ENCODE data around the gene SPIB.

SPIB gene

GRCh38 chr19:50450369-50451222 lies 31.9 kb downstream of the SPIB start:
- no peak for TF ChIP-seq EZH2phosphoT487 (IDR thresholded peaks at IDR 0.05; ENCODE audit: low read depth)
- TF ChIP-seq CTCF (IDR thresholded peaks at IDR 0.05; ENCODE audit: low read depth, low read length) = no peak

GRCh38 chr19:50451223-50451534 lies 32.4 kb downstream of the SPIB start:
- Histone ChIP-seq H3K4me2 (ENCODE audit: low read length) (no peak overlapping the region), H3K27ac (ENCODE audit: low read length) (no peak overlapping the region), H3K9me3 (ENCODE audit: insufficient read depth, low read length) (no peaks in the 10 kb centered on the region), H3K79me2 (ENCODE audit: low read length) (no peaks in the 10 kb centered on the region), H2AFZ (ENCODE audit: low read depth, low read length) (no peak overlapping the region), H3K4me1 (ENCODE audit: low read length) (peaks cover 4% of the 10 kb centered on the region; the same call in 1 of the 2 replicates), H3K36me3 (replicated peaks; ENCODE audit: low read depth, low read length) (no peaks in the 10 kb centered on the region), H3K27me3 (ENCODE audit: low read depth, low read length) (no peaks in the 10 kb centered on the region), H4K20me1 (ENCODE audit: insufficient read depth, low read length) (no peaks in the 10 kb centered on the region), H3K9ac (ENCODE audit: low read length) (no peak overlapping the region), H3K4me3 (ENCODE audit: low read length) (no peak overlapping the region)
- TF ChIP-seq EZH2phosphoT487 (IDR thresholded peaks at IDR 0.05; ENCODE audit: low read depth) (no peak), CTCF (IDR thresholded peaks at IDR 0.05; ENCODE audit: low read depth, low read length) (no peak)

More at GRCh38 chr19:50450369-50451222, 31.9 kb downstream of the SPIB start:
- H3K4me1 ChIP-seq (ENCODE audit: low read length) = peaks cover 4% of the 10 kb centered on the region; the same call in 1 of the 2 replicates
- no peak overlapping the region for H3K9ac ChIP-seq (ENCODE audit: low read length)
- no peaks in the 10 kb centered on the region for H3K27me3 ChIP-seq (ENCODE audit: low read depth, low read length)
- H4K20me1 ChIP-seq (ENCODE audit: insufficient read depth, low read length) = no peaks in the 10 kb centered on the region
- H3K4me3 ChIP-seq (ENCODE audit: low read length) = no peak overlapping the region
- H3K27ac ChIP-seq (ENCODE audit: low read length) = no peak overlapping the region
- no peak overlapping the region for H3K4me2 ChIP-seq (ENCODE audit: low read length)
- no peak overlapping the region for H2AFZ ChIP-seq (ENCODE audit: low read depth, low read length)
- no peaks in the 10 kb centered on the region for H3K79me2 ChIP-seq (ENCODE audit: low read length)
- no peaks in the 10 kb centered on the region for H3K9me3 ChIP-seq (ENCODE audit: insufficient read depth, low read length)
- no peaks in the 10 kb centered on the region for H3K36me3 ChIP-seq (replicated peaks; ENCODE audit: low read depth, low read length)

GRCh38 chr19:50453243-50453642 lies 34.5 kb downstream of the SPIB start:
- Histone ChIP-seq H3K36me3 (replicated peaks; ENCODE audit: low read depth, low read length) (no peaks in the 10 kb centered on the region), H3K4me2 (ENCODE audit: low read length) (no peak overlapping the region), H3K27me3 (ENCODE audit: low read depth, low read length) (no peaks in the 10 kb centered on the region), H3K27ac (ENCODE audit: low read length) (no peak overlapping the region), H3K9ac (ENCODE audit: low read length) (no peak overlapping the region), H3K79me2 (ENCODE audit: low read length) (no peaks in the 10 kb centered on the region), H4K20me1 (ENCODE audit: insufficient read depth, low read length) (no peaks in the 10 kb centered on the region), H3K4me1 (ENCODE audit: low read length) (peaks cover 4% of the 10 kb centered on the region; the same call in 1 of the 2 replicates), H3K9me3 (ENCODE audit: insufficient read depth, low read length) (no peaks in the 10 kb centered on the region), H2AFZ (ENCODE audit: low read depth, low read length) (no peak overlapping the region), H3K4me3 (ENCODE audit: low read length) (no peak overlapping the region)
- TF ChIP-seq CTCF (IDR thresholded peaks at IDR 0.05; ENCODE audit: low read depth, low read length) (no peak), EZH2phosphoT487 (IDR thresholded peaks at IDR 0.05; ENCODE audit: low read depth) (no peak)

GRCh38 chr19:50455992-50456391 lies 37.3 kb downstream of the SPIB start:
- Histone ChIP-seq H3K36me3 (replicated peaks; ENCODE audit: low read depth, low read length) (no peaks in the 10 kb centered on the region), H4K20me1 (ENCODE audit: insufficient read depth, low read length) (no peaks in the 10 kb centered on the region), H3K27me3 (ENCODE audit: low read depth, low read length) (no peaks in the 10 kb centered on the region), H3K4me1 (ENCODE audit: low read length) (peaks cover 19% of the 10 kb centered on the region), H3K79me2 (ENCODE audit: low read length) (no peaks in the 10 kb centered on the region), H2AFZ (ENCODE audit: low read depth, low read length) (no peak overlapping the region), H3K9me3 (ENCODE audit: insufficient read depth, low read length) (no peaks in the 10 kb centered on the region), H3K4me3 (ENCODE audit: low read length) (no peak overlapping the region), H3K27ac (ENCODE audit: low read length) (no peak overlapping the region), H3K4me2 (ENCODE audit: low read length) (no peak overlapping the region), H3K9ac (ENCODE audit: low read length) (no peak overlapping the region)
- TF ChIP-seq CTCF (IDR thresholded peaks at IDR 0.05; ENCODE audit: low read depth, low read length) = no peak
- no peak for TF ChIP-seq EZH2phosphoT487 (IDR thresholded peaks at IDR 0.05; ENCODE audit: low read depth)

Measured in OCI-LY3 (cell line).